Hepatocyte (in vitro differentiated cells): ENCODE data around the gene ADORA1. TPM values are rescaled to one million over a fixed set of nuclear protein-coding genes. Genes with fewer than 3 reads are reported as not detected.

Source experiments
- DNase-seq: peaks from one replicate; pipeline ENCODE4 v3.0.0-alpha.2; 2016; ENCODE audit warnings: low spot score
- H2AFZ ChIP-seq: fragments of 200-600 bp; sonication (generic); 2 replicates; pipeline ENCODE4 v1.6.0; 2016; ENCODE audit warnings: antibody characterized with exemption, mild to moderate bottlenecking
- H3K27ac ChIP-seq: fragments of 200-600 bp; sonication (generic); 2 replicates; pipeline ENCODE4 v1.5.1; 2016; ENCODE audit warnings: mild to moderate bottlenecking
- H3K27me3 ChIP-seq: fragments of 200-600 bp; sonication (generic); 2 replicates; pipeline ENCODE4 v1.6.1; 2016
- H3K36me3 ChIP-seq: fragments of 200-600 bp; sonication (generic); replicated peaks from 2 replicates; pipeline ENCODE4 v1.5.1; 2016; ENCODE audit warnings: low read depth; ENCODE audit not compliant: insufficient read depth
- H3K4me1 ChIP-seq: fragments of 200-600 bp; sonication (generic); 2 replicates; pipeline ENCODE4 v1.5.1; 2016; ENCODE audit warnings: mild to moderate bottlenecking, moderate library complexity; ENCODE audit not compliant: insufficient read depth
- H3K4me2 ChIP-seq: fragments of 200-600 bp; sonication (generic); 2 replicates; pipeline ENCODE4 v1.6.0; 2016
- H3K4me3 ChIP-seq: fragments of 200-600 bp; sonication (generic); 2 replicates; pipeline ENCODE4 v1.5.1; 2016; ENCODE audit warnings: mild to moderate bottlenecking
- H3K79me2 ChIP-seq: fragments of 200-600 bp; sonication (generic); 2 replicates; pipeline ENCODE4 v1.6.0; 2017; ENCODE audit warnings: mild to moderate bottlenecking
- H3K9me2 ChIP-seq: fragments of 200-600 bp; sonication (generic); replicated peaks from 2 replicates; pipeline ENCODE4 v1.6.0; 2017; ENCODE audit warnings: mild to moderate bottlenecking; ENCODE audit not compliant: insufficient read depth
- H3K9me3 ChIP-seq: fragments of 200-600 bp; sonication (generic); 2 replicates; pipeline ENCODE4 v1.5.1; 2016; ENCODE audit warnings: low read depth, mild to moderate bottlenecking
- H4K20me1 ChIP-seq: fragments of 200-600 bp; sonication (generic); 2 replicates; pipeline ENCODE4 v1.6.0; 2016; ENCODE audit warnings: mild to moderate bottlenecking; ENCODE audit not compliant: insufficient read depth, poor library complexity, severe bottlenecking
- CTCF ChIP-seq: fragments of 200-600 bp; sonication (generic); IDR thresholded peaks from 2 replicates; pipeline ENCODE4 v1.5.1; 2016; ENCODE audit warnings: antibody characterized with exemption, mild to moderate bottlenecking; ENCODE audit not compliant: poor library complexity
- EZH2 ChIP-seq: fragments of 200-600 bp; sonication (generic); IDR thresholded peaks from 2 replicates; pipeline ENCODE4 v1.6.1; 2016; ENCODE audit warnings: antibody characterized with exemption, mild to moderate bottlenecking, borderline replicate concordance
- EZH2phosphoT487 ChIP-seq: fragments of 200-600 bp; sonication (generic); IDR thresholded peaks from one replicate; pipeline ENCODE4 v1.6.1; 2018; ENCODE audit warnings: antibody characterized with exemption, mild to moderate bottlenecking, low read depth, moderate library complexity; ENCODE audit not compliant: unreplicated experiment, severe bottlenecking
- WGBS: methylation state at CpG from one replicate; pipeline ENCODE4 v1.1.6; 2016; ENCODE audit warnings: low lambda C conversion rate; ENCODE audit errors: missing lambda C conversion rate; 5-methylcytosine and 5-hydroxymethylcytosine counted together
- polyA plus RNA-seq: library from polyadenylated mRNA; unstranded; fragments of >200 nt; fragmentation: Nextera tagmentation; extraction: Ambion mirVana; gene quantifications from 2 replicates; pipeline ENCODE4 v1.2.1, GENCODE V29; 2016
- total RNA-seq: library from RNA; depleted of rRNA; stranded (reverse); fragments of >200 nt; gene quantifications from 2 replicates; pipeline ENCODE4 v1.2.3, GENCODE V29; 2014

ADORA1 gene
- total and polyA plus RNA-seq, 2 experiments from 2014 or later: 2.0 to 2.3 TPM

- TF ChIP-seq EZH2phosphoT487: no peak
- no peak for TF ChIP-seq CTCF
- no peak for TF ChIP-seq EZH2
- Histone ChIP-seq H3K9me3 (no peaks in the 10 kb centered on the region), H3K36me3 (no peaks in the 10 kb centered on the region), H3K4me2 (no peak overlapping the region), H3K9me2 (no peaks in the 10 kb centered on the region), H3K4me1 (no peaks in the 10 kb centered on the region), H3K27me3 (no peaks in the 10 kb centered on the region), H2AFZ (no peak overlapping the region), H3K79me2 (no peaks in the 10 kb centered on the region), H4K20me1 (no peaks in the 10 kb centered on the region), H3K4me3 (no peak overlapping the region), H3K27ac (no peak overlapping the region)
- WGBS: 86% methylated on average over 8 of the region's 8 CpGs
- no peak for DNase-seq
Measured at GRCh38 chr1:203170625-203171330, 43.3 kb downstream of the ADORA1 start.

GRCh38 chr1:203171341-203172183 is 44.0 kb downstream of the ADORA1 start:
- H3K36me3 ChIP-seq: no peaks in the 10 kb centered on the region
- H3K4me1 ChIP-seq: no peaks in the 10 kb centered on the region
- H3K4me2 ChIP-seq: no peak overlapping the region
- no peaks in the 10 kb centered on the region for H4K20me1 ChIP-seq
- TF ChIP-seq EZH2phosphoT487: no peak
- TF ChIP-seq EZH2: no peak
- no peaks in the 10 kb centered on the region for H3K9me2 ChIP-seq
- WGBS: 95% methylated on average over 22 of the region's 22 CpGs
- no peak overlapping the region for H3K4me3 ChIP-seq
- DNase-seq: no peak
- no peak overlapping the region for H2AFZ ChIP-seq
- no peaks in the 10 kb centered on the region for H3K27me3 ChIP-seq
- no peak overlapping the region for H3K27ac ChIP-seq
- no peaks in the 10 kb centered on the region for H3K79me2 ChIP-seq
- H3K9me3 ChIP-seq: no peaks in the 10 kb centered on the region

- Histone ChIP-seq H3K27me3 (no peaks in the 10 kb centered on the region), H3K9me2 (no peaks in the 10 kb centered on the region), H3K9me3 (no peaks in the 10 kb centered on the region), H3K4me3 (no peak overlapping the region), H3K36me3 (no peaks in the 10 kb centered on the region), H4K20me1 (no peaks in the 10 kb centered on the region), H3K27ac (no peak overlapping the region), H3K4me2 (no peak overlapping the region), H3K4me1 (peaks cover 7% of the 10 kb centered on the region), H3K79me2 (no peaks in the 10 kb centered on the region), H2AFZ (no peak overlapping the region)
- 75% methylated on average over 8 of the region's 8 CpGs for WGBS
- TF ChIP-seq EZH2 (no peak), CTCF (peak; percentile 54), EZH2phosphoT487 (no peak)
- peak; percentile 64 for DNase-seq
Measured at GRCh38 chr1:203172184-203173010, 44.9 kb downstream of the ADORA1 start.
